ENCODE data around the gene PHF21B. TPM values are rescaled to one million over a fixed set of nuclear protein-coding genes. Genes with fewer than 3 reads are reported as not detected.

PHF21B gene
- total and polyA plus RNA-seq, 2 donors (not counting 1 experiment from before 2014, with no cell fraction given), result 0.17 TPM; not detected in 1

DNA sequence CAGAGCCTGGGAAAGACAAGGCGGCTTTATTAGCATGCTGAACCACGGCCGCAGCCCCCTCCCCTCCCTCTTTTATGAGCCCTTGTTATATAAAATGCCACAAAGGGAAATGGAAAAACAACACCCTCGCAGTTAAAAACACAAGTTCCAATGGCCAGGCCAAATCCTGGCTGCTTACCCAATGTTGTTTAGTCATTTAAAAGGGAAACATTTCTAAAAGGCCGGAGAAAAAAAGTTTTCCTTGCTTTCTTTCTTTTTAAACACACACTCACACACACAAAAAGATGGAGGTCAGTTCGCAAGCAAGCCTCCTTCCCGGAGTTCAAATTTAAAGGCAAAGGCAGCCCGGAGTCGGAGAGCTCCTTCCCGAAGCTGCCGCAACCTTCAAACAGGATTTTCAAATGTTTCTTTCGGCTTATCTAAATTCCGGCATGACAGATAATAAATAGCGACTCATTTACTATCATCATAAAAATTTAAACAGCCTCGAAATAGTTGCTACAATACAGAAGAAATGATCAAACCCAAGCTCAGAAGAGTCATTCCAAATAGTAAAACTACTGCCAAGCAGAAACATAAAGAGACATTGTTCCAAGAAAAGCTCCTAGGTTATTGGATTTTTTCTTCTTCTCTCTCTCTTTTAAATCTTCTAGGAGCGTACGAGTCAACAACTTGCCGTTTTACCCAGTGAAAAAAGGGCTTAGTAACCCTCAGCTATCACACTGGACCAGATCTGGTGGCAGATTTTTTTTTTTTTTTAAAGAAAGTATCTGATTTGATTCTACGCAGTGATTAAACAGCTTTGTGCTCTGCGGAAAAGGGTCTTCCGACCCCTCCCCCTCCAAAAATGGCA, 3.5 kb downstream of the PHF21B start:
- H3K36me3 ChIP-seq (ENCODE audit: control insufficient read depth, insufficient read depth, low read length), result no peaks in the 10 kb centered on the region
- no peaks in the 10 kb centered on the region for H3K79me2 ChIP-seq (ENCODE audit: control insufficient read depth, insufficient read depth, low read length)
- no peak overlapping the region for H3K27ac ChIP-seq (ENCODE audit: insufficient read depth, low read length)
- no peak overlapping the region for H3K9ac ChIP-seq (ENCODE audit: insufficient read depth, low read length)
- no peak overlapping the region for H3K4me2 ChIP-seq (ENCODE audit: extremely low read depth, insufficient read depth, low read length)
- H2AFZ ChIP-seq (ENCODE audit: low read length), result no peak overlapping the region
- DNase-seq (ENCODE audit: low read depth in 2 of 2), result no peak
- no peaks in the 10 kb centered on the region for H4K20me1 ChIP-seq (ENCODE audit: control insufficient read depth, extremely low read depth, insufficient read depth, low read length)
- peaks cover 27% of the 10 kb centered on the region for H3K27me3 ChIP-seq (ENCODE audit: control insufficient read depth, insufficient read depth, low read length)
- no peak for TF ChIP-seq EZH2 (IDR thresholded peaks at IDR 0.05; ENCODE audit: low read length, missing control alignments)
- TF ChIP-seq, protein P1, sequence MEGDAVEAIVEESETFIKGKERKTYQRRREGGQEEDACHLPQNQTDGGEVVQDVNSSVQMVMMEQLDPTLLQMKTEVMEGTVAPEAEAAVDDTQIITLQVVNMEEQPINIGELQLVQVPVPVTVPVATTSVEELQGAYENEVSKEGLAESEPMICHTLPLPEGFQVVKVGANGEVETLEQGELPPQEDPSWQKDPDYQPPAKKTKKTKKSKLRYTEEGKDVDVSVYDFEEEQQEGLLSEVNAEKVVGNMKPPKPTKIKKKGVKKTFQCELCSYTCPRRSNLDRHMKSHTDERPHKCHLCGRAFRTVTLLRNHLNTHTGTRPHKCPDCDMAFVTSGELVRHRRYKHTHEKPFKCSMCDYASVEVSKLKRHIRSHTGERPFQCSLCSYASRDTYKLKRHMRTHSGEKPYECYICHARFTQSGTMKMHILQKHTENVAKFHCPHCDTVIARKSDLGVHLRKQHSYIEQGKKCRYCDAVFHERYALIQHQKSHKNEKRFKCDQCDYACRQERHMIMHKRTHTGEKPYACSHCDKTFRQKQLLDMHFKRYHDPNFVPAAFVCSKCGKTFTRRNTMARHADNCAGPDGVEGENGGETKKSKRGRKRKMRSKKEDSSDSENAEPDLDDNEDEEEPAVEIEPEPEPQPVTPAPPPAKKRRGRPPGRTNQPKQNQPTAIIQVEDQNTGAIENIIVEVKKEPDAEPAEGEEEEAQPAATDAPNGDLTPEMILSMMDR (conservative IDR thresholded peaks at IDR 0.05 in 1 of 2, IDR thresholded peaks at IDR 0.05 in 1 of 2; ENCODE audit: low read depth in 1 of 2, low read length in 2 of 2), result no peak
- H3K4me3 ChIP-seq (replicated peaks in 1 of 4; ENCODE audit: control extremely low read depth in 1 of 4, insufficient read depth in 1 of 4, low read depth in 3 of 4, low read length in 4 of 4), result no peak overlapping the region
- no peaks in the 10 kb centered on the region for H3K4me1 ChIP-seq (ENCODE audit: control insufficient read depth, extremely low read depth, insufficient read depth, low read length)
- no peaks in the 10 kb centered on the region for H3K9me3 ChIP-seq (ENCODE audit: control insufficient read depth, insufficient read depth, low read depth, low read length)

DNA sequence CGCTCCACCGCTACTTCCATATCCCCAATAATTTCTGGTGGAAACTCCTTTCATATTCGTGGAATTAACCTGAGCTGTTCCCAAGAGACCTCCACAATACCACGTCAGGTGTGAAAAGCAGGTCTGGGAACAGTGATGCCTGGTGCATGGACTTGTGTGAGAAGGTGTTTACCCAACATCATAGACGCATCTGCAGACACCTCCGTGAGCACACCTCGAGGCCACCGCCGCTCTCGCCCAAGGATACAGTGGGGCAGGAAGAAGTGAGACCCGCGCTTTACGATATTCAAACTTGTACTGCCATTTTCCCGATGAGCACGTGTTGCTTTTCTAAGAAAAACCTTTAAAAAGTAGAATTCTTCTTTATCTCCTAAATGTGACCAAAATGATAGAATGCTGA, 8.2 kb downstream of the PHF21B start:
- Histone ChIP-seq H3K4me2 (ENCODE audit: extremely low read depth, insufficient read depth, low read length) (no peak overlapping the region), H3K4me1 (ENCODE audit: control insufficient read depth, extremely low read depth, insufficient read depth, low read length) (no peaks in the 10 kb centered on the region), H3K27ac (ENCODE audit: insufficient read depth, low read length) (no peak overlapping the region), H2AFZ (ENCODE audit: low read length) (no peak overlapping the region), H3K9ac (ENCODE audit: insufficient read depth, low read length) (no peak overlapping the region), H3K27me3 (ENCODE audit: control insufficient read depth, insufficient read depth, low read length) (peaks cover 18% of the 10 kb centered on the region), H3K4me3 (replicated peaks in 1 of 4; ENCODE audit: control extremely low read depth in 1 of 4, insufficient read depth in 1 of 4, low read depth in 3 of 4, low read length in 4 of 4) (no peak overlapping the region), H3K9me3 (ENCODE audit: control insufficient read depth, insufficient read depth, low read depth, low read length) (no peaks in the 10 kb centered on the region), H3K36me3 (ENCODE audit: control insufficient read depth, insufficient read depth, low read length) (no peaks in the 10 kb centered on the region), H3K79me2 (ENCODE audit: control insufficient read depth, insufficient read depth, low read length) (no peaks in the 10 kb centered on the region), H4K20me1 (ENCODE audit: control insufficient read depth, extremely low read depth, insufficient read depth, low read length) (no peaks in the 10 kb centered on the region)
- TF ChIP-seq, protein P1 (conservative IDR thresholded peaks at IDR 0.05 in 1 of 2, IDR thresholded peaks at IDR 0.05 in 1 of 2; ENCODE audit: low read depth in 1 of 2, low read length in 2 of 2), result no peak
- no peak for TF ChIP-seq EZH2 (IDR thresholded peaks at IDR 0.05; ENCODE audit: low read length, missing control alignments)
- DNase-seq (ENCODE audit: low read depth in 2 of 2), result no peak

GRCh38 chr22:45000330-45000729, 9.5 kb downstream of the PHF21B start:
- no peaks in the 10 kb centered on the region for H3K79me2 ChIP-seq (ENCODE audit: control insufficient read depth, insufficient read depth, low read length)
- no peak for TF ChIP-seq EZH2 (IDR thresholded peaks at IDR 0.05; ENCODE audit: low read length, missing control alignments)
- TF ChIP-seq, protein P1 (conservative IDR thresholded peaks at IDR 0.05 in 1 of 2, IDR thresholded peaks at IDR 0.05 in 1 of 2; ENCODE audit: low read depth in 1 of 2, low read length in 2 of 2), result no peak
- H3K4me2 ChIP-seq (ENCODE audit: extremely low read depth, insufficient read depth, low read length), result no peak overlapping the region
- no peaks in the 10 kb centered on the region for H3K9me3 ChIP-seq (ENCODE audit: control insufficient read depth, insufficient read depth, low read depth, low read length)
- no peak overlapping the region for H3K4me3 ChIP-seq (replicated peaks in 1 of 4; ENCODE audit: control extremely low read depth in 1 of 4, insufficient read depth in 1 of 4, low read depth in 3 of 4, low read length in 4 of 4)
- no peak overlapping the region for H3K9ac ChIP-seq (ENCODE audit: insufficient read depth, low read length)
- no peaks in the 10 kb centered on the region for H3K4me1 ChIP-seq (ENCODE audit: control insufficient read depth, extremely low read depth, insufficient read depth, low read length)
- H3K27ac ChIP-seq (ENCODE audit: insufficient read depth, low read length), result no peak overlapping the region
- no peak overlapping the region for H2AFZ ChIP-seq (ENCODE audit: low read length)
- no peak for DNase-seq (ENCODE audit: low read depth in 2 of 2)
- H4K20me1 ChIP-seq (ENCODE audit: control insufficient read depth, extremely low read depth, insufficient read depth, low read length), result no peaks in the 10 kb centered on the region
- no peaks in the 10 kb centered on the region for H3K36me3 ChIP-seq (ENCODE audit: control insufficient read depth, insufficient read depth, low read length)
- peaks cover 6% of the 10 kb centered on the region for H3K27me3 ChIP-seq (ENCODE audit: control insufficient read depth, insufficient read depth, low read length)
